T-helper 2 cell (primary cell): ENCODE data around the gene TFRC.
"Not testable (repeated sequence)": the region's sequence is repeated elsewhere in the genome, so short reads cannot be mapped to it uniquely, and the experiment has no call there.

Source experiments
- DNase-seq, 5 experiments: peaks; one replicate each; pipeline versions ENCODE4 v3.0.0 to v3.0.0-alpha.2; 2012 to 2022
- total RNA-seq, 2 donors: gene quantifications; one replicate each; lab custom pipeline; 2026; lab: John Stamatoyannopoulos, UW

The TFRC gene
- 436 to 748 reads per million in 2 donors for total RNA-seq

DNA sequence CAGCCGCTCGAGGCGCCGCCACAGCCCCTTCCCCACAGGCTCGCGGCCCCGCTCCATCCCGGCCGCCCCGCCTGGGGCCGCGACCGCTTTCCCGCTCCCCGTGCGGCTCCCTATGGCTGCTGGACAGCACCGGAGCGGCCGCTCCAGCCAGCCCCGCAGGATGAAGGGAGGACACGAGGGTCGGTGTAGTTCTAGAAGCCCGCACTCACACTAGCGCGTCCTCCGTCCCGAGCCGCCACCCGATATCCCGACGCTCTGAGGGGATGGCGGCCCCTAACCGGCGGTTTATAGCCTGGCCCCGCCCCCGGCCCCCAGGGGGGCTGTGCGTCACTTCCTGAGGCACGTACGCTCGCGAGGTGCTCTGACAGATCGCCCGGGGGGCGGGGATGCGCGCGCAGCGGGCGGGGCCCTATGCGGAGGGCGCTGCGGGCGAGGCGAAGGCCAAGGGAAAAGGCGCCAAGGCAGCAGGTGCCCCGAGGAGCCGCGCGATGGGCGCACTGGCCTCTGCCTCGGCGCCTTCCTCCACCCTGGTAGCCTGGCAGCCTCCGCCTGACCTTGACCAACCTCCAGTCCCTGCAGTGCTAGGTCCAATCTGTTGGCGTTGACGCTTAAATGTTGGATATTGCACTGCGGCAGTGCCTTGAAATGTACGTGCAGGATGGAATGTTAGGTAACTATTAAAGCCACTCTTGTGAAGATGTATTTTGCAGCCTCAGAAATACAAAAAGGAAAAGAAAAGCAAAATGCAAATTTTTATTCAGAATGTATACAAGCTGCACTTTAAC is at the start of gene TFRC:
Gene TFRC, minus strand, starts transcription at position 257 of the 785 bp plus-strand sequence. CDS start 4,991 bp downstream, outside the sequence.
- peak; percentile 90 to 98 (median 97) for DNase-seq

DNA sequence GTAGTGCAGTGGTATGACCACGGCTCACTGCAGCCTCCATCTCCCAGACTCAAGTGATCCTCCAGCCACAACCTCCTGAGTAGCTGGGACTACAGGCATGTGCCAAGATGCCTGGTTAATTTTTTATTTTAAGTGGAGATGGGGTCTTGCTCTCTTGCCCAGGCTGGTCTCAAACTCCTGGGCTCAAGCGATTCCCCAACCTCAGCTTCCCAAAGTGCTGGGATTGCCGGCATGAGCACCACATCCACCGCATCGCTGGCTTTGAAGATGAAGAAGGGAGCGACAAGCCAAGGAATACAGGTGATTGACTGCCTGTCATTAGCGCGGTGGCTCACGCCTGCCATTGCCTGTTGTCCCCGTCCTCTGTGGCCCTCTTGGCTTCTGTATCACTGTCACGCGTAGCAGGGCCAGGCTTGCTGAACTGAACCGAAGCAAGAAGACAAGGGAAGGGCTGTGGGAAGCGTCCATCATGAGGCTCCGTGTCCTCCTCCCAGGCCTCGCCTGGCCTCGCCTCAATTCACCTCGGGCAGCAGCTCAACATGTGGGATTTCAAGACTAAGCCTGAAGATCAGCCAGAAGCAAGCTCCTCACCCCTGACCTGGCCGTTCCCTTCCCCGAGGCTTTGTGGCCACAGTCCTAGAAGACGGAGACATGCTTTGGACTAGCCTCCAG is 46.4 kb upstream of the TFRC start:
- DNase-seq: no peak

DNA sequence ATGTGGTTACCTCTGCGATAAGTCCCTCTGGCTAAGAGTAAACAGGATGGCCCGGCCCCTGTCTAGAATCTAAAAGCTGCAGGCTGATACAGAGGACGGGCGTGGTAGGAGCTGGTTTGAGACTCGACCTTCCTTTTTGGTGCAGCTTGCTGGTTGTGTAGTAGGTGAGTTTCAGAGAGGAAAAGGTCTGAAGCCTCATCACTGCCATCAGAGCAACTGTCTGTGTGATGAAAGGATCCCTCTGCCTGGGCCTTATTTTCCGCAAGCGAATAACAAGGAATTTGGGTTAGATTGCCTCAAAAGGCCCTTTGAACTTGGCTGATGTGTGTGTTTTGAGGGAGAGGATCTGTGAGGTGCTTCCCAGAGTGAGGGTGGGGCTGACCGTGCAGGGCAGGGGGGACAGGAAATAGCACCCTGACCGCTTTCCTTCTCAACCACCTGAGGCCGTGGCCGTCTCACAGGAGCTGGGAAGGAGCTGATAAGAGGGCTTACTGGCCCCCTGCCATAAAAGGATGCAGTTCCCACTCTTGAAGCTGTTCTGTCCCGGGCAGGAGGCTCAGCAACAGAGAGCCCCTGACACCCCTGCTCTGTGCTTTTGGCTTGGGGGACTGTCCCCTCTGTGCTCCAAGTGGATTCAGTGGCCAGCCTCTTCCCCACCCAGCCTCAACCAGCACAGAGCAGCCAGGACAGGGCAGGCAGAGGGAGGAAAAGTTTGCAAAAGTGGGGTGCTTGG is 45.6 kb upstream of the TFRC start:
- peak in 3 of 5 experiments; percentile 19 to 54 (median 47) for DNase-seq

DNA sequence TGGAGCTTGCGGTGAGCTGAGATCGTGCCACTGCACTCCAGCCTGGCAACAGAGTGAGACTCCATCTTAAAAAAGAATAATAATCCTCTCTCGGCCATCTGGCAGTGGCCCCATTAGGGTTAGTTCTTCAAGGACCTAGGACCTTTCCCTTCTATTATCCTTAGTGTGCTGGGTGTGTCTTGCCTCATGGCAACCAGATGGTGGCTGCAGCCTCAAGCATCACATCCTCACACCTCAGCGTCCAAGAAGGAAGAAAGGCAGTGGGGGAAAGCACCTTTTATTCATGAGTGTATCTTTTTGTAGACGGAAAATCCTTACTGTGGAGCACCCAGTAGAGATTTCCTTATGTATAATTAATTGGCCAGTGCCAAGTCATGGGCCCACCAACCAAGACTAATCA is 42.7 kb upstream of the TFRC start:
- DNase-seq: no peak

DNA sequence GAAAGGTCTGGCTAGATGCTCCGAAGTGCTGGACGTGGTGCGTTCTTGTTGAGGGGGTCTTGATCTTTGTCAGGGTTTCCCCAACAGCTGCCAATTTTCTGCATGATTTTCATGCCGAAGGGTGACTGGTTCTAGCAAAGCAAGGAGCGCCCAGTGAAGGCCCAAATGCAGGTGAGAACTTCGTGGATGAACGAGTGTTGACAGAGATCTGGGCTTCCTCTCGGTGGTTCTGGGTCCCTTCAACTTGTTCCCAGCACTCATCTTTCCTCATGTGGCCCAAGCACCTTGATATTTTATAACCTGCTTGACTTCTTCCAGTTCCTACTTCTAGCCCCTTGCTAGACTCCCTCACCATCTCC is 40.8 kb upstream of the TFRC start:
- DNase-seq: no peak

DNA sequence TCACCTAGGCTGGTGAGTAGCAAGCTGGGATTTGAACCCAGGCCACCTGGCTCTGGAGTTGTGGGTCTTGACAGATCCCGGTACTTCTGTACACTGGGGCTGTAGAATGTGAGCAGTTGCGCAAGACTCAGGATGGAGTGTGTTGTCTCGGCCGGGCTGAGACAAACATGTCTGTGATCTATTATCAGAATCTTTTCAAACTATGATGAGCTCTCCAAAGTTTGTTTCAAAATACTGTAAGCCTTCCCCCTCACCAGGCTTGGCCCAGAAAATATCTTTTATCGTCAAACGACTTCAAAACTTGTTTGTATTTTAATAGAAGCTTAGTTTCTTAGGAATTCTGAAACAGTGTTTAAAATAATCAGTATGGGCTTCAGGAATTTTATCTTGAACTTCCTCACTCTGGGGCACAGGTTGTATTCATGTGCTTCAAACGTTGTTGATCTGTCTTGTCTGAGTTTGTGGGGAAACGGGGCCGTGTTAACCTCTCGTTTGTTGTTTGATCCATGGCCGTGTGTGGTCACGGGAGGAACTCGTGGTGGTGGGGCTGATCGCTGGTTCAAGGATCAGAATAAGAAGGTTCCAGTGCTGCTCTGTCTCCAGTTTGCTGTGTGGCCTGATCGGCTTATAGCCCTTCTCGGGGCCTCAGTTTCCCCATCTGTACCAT is 40.3 kb upstream of the TFRC start:
- DNase-seq: no peak

DNA sequence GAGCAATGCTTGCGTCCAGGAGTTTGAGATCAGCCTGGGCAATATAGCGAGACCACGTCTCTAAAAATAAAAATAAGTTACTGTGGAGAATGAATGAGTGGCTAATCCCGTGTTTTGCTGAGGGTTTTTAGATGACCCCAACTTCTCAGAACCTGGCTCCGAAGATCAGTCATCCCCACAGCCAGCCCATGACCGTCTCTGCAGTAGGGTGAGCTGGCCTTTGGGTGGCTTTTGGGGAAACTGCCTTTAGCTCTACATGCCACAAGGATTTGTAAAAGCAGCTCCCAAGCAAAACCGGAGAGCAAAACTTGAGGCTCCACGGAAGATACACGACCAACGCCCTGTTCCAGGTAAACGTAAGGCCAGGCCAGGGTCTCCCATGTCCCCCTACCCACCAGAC is 39.2 kb upstream of the TFRC start:
- no peak for DNase-seq

DNA sequence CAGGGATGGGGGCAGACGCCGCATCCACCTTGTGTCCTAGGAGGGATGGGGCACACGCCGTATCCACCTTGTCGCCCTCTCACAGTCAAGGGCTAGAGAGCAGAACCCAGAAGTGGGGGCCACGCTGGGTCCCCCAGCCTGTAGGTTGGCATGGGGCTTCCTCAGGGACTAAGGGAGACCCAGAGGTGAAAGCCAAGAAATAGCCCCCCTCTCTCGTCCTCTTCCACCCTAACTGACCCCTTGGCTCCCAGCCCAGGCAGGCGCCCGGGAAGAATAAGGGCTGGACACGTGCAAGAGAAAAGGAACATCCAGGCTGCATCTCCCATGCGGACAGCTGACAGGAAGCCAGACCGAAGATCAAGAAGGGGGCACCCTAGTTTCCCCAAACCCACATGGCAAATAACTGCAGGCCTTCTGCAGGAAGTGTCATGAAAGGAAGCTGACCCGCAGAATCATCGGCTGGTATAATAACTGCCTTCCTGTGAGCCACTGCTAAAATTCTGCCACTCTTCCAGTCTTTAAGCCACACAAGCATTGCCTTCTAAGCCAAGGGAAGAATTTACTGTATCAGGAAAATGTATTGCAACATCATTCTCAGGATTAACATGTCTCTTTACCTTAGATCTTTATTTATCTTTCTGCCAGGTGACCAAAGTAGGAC is 38.5 kb upstream of the TFRC start:
- peak in 1 of 5 experiments; percentile 68 for DNase-seq

DNA sequence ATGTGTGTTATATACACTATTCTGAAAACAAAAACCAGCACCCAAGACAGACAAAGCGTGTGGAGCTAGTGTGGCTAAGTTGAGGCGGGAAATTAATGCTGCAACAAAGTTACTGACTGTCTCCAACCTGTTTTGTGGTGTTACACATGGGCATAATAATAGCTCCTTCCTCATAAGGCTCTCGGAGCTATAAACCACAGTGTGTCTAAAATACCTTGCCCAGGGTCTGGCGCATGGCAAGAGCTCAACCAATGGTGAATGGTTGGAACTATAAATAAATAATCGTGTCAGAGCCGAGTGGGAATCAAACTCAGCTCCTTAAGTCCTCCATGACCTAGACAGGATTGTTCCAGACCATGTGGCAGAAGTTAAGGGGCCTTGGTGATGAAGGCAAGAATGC is 35.9 kb upstream of the TFRC start:
- DNase-seq: no peak

DNA sequence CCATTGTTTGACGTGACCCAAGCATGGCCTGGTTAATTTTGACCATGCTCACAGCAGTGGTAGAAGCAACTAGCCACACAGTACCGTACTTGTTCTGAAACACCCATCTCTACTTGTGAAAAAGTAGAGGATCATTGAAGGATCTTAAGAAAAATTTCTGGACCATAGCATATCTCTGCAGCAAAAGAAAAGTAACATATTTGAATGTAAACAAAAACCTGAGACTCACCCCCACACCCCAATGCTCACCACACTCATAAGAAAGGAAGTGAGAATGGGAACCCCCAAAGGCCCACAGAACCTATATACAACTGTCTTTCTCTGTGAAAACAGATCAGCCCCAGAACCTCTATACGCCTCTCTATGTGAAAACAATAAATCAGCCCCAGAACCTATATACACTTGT is 33.8 kb upstream of the TFRC start:
- peak in 1 of 5 experiments; percentile 57 for DNase-seq

DNA sequence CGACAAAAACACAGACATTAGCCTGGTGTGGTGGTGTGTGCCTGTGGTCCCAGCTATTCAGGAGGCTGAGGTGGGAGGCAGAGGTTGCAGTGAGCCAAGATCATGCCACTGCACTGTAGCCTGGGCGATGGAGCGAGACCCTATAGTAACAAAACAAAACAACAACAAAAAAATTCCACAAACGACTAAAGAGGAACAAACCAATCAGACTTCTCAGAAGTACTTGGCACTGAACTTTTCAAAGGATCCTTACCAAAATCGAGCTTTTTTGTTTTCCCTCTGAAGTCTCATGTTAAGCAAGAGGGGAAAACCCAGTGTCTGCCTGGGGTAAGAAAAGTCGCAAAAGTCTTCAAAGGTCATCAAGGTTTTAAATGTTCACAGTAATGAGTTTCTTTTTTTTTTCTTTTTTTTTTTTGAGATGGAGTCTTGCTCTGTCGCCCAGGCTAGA is 30.1 kb upstream of the TFRC start:
- DNase-seq: peak in 1 of 5 experiments; percentile 62

DNA sequence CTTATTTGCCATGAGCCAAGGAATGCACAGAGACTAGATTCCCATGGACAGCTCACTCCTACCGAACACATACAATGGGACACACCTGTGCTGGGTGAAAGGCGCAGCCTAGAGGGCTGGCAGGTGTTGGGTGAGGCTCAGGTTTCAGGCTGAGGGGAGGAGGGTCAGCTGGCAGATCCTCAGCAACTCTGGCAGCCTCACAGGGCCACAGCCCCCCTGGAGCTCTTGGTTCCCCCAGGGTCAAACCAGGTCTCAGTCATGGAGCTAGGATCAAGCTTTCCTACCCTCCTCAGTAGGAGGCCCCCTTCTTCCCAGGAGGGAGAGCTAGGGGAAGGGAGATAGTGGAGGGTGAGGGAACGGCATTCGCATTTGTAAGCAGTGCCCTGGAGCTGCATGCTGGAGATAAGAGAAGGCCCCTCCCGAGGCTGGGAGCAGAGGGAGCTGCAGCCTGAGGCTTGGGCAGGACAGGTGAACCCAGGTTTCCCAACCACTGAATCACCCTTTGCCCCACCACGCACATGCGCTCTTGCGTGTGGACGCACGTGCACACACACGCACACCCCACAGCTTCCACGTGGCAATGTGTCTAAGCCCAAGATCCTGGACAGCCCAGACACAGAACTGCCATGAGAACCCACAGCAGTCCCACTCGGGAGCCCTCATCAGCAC is 26.3 kb upstream of the TFRC start:
- no peak for DNase-seq

DNA sequence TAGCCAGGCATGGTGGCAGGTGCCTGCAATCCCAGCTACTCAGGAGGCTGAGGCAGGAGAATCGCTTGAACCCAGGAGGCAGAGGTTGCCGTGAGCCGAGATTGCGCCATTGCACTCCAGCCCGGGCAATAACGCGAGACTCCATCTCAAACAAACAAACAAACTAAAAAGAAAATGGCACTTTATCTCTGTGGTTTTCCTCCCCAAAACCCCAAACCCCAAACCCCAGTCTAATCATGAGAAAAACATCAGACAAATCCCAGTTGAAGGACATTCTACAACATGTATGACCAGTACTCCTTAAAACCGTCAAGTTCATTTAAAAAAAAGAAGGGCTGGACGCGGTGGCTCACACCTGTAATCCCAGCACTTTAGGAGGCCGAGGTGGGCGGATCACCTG is 22.8 kb upstream of the TFRC start:
- not testable (repeated sequence) for DNase-seq

DNA sequence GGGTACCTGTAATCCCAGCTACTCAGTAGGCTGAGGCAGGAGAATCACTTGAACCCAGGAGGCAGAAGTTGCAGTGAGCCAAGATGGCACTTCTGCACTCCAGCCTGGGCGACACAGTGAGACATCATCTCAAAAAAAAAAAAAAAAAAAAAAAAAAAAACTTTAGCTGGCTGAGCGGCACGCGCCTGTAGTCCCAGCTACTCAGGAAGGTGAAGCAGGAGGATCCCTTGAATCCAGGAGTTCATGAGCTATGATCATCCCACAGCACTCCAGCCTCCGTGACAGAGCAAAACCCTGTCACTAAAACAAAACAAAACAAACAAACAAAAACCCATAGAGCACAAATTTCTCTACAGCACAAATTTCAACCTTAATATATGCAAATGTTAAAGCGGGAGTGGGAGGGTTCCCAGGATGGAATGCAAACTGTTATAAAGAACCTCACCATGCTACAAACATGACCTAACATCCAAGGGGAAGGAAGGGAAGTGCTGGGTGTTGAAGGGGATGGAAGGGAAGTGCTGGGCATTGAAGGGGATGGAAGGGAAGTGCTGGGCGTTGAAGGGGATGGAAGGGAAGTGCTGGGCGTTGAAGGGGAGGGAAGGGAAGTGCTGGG is 16.6 kb upstream of the TFRC start:
- DNase-seq: not testable (repeated sequence)

DNA sequence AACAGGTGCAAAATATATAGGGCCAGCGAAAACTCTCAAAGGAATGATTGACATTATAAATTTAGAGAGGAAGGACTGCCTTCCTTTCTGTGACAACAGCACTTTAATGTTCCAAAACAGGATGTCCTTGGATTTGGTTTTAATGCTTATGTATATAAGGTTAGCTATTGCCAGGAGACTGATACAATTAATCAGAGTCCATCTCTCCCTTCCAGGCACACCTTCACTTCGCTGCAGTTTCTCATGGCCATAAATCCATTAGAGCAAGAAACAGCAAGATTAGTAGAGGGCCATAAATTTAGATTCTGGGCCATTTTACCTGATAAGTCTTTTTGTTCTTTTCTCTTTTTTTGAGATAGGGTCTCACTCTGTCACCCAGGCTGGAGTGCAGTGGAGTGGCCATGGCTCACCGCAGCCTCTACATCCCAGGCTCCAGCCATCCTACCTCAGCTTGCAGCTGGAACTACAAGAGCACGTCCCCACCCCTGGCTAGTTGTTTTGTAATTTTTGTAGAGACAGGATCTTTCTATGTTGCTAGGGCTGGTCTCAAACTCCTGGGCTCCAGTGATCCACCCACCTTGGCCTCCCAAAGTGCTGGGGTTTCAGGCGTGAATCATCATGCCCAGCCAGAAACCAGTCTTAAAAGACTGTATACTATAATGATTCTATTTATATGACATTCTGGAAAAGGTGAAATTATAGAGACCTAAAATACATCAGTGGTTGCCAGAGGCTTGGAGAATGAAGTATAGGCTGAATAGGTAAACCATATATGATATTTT is 15.7 kb upstream of the TFRC start:
- no peak for DNase-seq

DNA sequence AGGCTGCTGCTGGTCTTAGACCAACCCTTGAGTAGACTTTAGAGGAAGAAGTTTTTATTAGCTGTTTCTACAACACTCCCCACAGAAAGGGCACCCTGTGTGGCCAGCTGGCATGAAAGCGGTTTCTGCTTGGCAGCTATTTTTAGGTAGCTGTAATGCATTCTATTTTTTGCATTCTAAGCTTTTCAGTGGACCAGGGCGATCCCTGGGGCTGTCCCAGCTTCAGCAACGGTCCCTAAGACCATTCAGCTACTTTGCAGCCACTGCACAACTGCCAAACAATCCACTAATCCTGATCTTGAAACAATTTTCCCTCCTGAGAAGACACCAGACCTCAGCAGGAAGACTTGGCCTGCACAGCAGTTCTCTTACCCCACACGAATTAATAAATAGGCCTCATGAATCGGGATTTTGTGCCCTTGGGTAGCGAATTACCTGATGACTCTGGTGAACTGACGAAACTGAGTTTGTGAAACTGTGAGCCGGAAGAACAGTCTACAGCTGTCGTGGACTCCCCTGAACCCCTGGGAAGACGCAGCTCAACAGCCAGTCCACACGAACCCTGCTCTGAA is 14.6 kb upstream of the TFRC start:
- DNase-seq: no peak

DNA sequence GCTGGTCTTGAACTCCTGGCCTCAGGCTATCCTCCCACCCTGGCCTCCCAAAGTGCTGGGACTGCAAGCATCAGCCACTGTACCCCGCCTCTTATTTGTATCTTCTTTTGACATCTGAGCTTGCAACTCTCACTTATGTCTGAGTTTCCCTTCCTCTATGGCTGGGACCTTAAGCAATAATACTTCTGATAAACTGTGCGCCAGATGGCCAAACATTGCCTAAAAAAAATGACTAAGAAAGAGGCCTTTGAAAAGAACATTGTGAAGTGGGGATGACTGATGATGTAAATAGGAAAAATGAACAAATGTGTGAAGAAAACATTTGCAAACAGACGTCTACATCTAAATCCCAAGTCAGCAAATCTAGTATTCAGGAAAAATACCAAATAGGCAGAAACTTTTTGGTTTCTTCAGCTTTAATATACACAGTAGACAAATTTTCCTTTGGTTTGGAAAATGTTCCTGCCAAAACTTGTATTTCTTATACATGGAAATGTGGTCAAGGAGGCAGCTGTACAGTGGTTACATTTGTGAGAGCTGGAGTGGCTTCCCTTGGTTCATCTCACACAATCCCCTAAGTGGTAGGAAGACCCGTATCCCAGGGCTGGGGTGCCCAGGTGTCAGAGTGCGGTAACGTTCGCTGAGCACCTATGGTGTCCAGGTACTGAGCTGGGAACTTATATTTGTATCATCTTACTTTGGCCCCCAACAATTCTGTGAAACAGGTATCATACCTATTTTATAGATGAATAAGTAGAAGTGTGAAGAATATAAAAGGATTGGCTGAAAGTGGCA is 11.6 kb upstream of the TFRC start:
- DNase-seq: no peak

DNA sequence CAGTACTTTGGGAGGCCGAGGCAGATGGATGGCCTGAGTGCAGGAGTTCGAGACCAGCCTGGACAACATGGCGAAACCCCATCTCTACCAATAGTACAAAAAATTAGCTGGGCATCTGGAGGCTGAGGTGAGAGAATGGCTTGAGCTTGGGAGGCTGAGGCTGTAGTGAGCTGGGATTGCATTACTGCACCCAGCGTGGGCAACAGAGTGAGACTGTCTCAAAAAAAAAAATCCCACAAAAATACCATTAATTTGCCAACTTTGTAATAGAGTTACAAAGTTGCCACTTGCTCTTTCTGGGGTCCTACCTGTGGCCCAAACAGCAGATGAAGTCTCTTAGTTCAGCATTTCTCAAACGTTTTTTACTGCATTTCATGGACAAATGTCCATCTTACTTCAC is 6.0 kb upstream of the TFRC start:
- no peak for DNase-seq

DNA sequence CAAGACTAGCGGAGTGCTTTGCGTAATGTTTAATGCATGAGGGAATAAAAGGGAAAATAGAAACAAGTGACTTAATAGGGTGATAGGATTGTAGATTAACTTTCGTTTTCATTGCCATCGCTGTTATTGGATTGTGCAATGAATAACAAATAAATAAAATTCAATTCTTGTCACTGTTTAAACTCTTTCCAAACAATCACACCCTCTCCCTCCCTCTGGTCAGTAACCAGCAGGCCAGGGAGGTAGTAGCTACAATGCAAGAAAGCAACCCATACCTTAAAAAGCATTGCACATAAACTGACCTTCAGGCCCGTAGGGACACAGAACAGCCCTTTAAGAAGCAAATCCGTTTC is 705 bp upstream of the TFRC start:
- DNase-seq: no peak
